GM11168 (cell line): ENCODE data around the gene NEK9.

Experiments
- in situ Hi-C: fragments of 300-500 bp; cut with MboI; formaldehyde crosslinking; loops from one replicate; pipeline ENCODE4 v1.12.0; 2022; ENCODE audit warnings: low sequenced_read_pairs; ENCODE audit not compliant: unreplicated experiment

The NEK9 gene

DNA sequence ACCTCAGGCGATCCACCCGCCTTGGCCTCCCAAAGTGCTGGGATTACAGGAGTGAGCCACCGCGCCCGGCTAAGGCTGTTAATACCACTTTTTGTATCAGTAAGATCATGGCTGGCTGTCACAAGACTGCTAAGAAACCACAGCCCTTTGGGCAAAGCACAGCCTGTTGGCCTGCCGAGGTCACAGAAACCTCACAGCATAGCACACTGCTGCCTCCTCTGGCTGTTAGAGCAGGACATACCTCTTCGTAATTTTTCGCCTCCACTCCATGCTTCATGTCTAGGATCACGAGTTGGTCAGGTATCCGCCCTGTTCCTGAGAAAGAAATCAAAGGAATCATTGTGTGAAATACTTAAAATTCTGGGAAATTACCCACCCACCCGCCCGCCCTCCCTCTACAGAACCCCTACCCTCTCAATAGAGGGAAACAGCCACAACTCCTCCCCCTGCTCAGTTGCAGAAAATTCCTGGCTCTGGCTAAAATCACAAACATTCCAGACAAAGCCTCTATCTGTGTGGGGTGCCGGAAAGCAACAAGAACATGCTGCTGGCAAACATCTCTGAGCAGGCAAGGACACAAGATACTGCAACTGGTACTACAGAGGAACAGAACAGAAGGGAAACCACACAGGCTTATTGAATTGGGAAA is 20.7 kb upstream of the NEK9 start:
- in situ Hi-C loops, result loop anchor here (25.0 kb wide), 1 partner anchor 315 kb away; no protein-coding TSS in a partner anchor

DNA sequence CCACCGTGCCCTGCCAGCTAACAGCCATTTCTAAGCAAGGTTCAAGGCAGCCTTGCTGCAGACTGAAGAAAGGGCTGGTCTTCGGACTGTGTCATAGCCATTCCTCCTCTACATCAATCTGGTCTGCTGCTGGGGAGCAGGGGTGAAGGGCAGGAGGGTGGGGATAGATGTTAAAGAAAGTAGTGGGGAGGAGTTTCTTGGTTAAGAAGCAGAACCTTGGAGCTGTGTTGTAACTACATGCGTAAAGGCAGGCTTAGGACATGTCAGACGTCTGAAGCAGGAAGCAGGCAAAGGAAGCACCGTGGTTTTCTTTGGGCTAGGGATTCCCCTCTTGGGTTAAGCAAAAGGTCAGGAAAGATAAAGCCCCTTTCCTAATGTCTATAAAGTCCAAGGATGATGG is 18.1 kb upstream of the NEK9 start:
- in situ Hi-C loops, result loop anchor here (5.0 to 25.0 kb wide), 2 partner anchors 157 to 317 kb away; no protein-coding TSS in a partner anchor

DNA sequence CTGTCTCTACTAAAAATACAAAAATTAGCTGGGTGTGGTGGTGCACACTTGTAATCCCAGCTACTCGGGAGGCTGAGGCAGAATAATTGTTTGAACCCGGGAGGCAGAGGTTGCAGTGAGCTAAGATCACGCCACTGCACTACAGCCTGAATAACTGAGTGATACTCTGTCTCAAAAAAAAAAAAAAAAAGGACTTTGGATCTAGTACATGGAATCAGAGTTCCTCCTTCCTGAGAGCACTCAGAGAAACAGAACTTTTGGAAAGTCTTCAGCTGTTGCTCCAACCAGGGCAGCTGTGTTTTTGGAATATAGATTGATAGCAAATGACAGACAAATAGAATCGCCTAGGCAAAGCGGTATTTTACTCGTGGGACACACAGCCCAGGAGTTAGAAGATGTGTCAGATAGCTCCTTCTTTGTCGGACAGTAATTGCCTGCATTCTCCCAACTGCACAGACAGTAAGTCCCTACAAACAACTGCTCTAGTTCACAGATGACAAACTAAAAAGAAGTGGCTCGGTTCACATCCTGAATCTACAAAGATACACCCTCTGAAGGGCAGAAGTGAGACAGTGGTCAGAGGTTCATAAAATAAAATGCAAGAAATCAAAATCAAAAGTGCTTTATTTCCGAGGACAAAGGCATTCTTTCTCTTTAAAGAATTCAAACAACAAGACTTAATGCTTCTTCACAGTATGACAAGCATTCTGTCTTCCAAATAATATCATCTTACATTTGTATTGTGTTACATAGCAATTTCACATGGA is 17.1 kb upstream of the NEK9 start:
- in situ Hi-C loops, result loop anchor here (5.0 to 25.0 kb wide), 2 partner anchors 158 to 318 kb away; no protein-coding TSS in a partner anchor

DNA sequence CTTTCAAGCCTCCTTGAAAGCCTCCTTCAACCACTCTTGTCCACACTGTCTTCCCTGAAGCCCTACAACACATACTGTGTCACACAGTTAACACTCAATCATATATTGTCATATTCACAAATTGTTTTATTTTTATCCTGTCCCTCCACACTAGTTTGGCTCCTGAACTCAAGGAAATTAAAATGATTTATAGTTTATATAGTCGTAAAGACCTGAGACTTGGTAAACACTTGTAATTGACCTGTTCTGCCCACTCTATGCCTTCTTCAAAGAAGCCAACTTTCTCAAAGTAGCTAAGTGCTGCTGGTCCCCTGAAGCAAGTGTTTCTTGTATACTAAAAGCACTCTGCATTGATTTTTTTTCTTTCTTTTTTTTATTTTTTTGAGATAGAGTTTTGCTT is 15.6 kb upstream of the NEK9 start:
- in situ Hi-C loops, result loop anchor here (5.0 to 25.0 kb wide), 2 partner anchors 160 to 320 kb away; no protein-coding TSS in a partner anchor

DNA sequence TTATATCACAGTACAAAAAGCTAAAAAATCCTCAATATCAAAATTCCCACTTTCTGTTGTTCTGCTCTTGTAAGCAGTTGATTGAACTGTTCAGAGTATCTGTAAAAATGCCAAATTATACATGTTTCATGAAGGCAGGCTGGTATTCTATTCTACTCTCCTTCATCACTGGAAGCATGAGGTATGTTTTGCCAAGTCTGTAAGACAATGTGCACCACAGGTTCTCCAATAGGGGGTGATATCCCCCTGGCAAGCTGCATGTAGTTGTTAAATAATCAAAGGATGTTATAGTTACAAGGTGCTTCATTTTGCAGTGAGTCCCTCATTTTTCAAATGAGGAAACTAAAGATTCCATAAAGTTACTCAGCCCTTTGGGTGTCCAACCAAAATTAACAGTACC is 15.1 kb upstream of the NEK9 start:
- in situ Hi-C loops, result loop anchor here (5.0 to 25.0 kb wide), 2 partner anchors 160 to 320 kb away; no protein-coding TSS in a partner anchor

DNA sequence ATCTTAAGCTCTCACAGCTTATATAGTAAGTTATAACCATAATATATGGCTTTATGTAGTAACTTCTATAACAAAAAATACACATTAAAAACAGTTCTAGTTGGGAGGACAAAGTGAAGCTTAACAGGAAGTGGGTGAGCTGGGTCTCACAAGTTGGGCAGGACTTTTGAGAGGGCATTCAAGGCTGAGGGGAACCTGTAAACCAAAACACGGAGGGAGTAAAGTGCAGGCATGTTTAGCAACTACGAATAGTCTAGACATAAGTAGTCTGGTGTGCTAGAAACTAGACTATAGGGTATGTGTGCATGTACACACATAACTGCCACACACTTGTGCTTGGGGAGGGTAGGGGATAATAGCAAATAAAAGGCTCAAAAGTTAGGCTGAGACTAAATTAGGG is 14.2 kb upstream of the NEK9 start:
- in situ Hi-C loops, result loop anchor here (5.0 to 25.0 kb wide), 2 partner anchors 161 to 321 kb away; no protein-coding TSS in a partner anchor

DNA sequence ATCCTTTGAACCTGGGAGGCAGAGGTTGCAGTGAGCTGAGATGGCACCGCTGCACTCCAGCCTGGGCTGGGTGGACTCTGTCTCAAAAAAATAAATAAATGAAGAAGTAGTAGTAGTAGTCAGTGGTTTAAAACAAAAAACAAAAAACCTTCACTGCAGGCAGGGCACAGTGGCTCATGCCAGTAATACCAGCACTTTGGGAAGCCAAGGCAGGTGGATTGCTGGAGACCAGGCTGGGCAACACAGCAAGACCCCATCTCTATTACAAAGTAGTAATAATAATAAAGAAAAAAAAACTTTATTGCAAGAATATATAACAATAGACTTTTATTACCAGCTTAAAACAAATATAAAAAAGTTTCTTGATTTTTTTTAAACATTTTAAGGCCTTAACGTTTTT is 13.8 kb upstream of the NEK9 start:
- in situ Hi-C loops, result loop anchor here (5.0 to 25.0 kb wide), 2 partner anchors 162 to 322 kb away; no protein-coding TSS in a partner anchor

DNA sequence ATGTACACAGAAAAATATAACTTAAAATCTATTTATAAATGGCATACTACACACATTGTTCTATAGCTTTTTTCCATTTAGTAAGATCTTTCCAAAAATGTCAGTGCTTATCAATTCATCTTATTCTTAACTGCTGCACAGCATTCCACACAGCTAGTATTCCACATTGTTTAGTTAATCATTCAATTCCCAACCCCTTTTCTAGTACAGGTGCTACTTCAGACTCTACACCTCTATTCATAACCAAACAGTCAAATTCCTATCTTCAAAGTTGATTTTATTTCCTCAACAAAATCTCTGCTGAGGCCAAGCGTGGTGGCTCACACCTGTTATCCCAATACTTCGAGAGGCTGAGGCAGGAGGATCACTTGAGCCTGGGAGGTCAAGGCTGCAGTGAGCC is 12.3 kb upstream of the NEK9 start:
- in situ Hi-C loops, result loop anchor here (25.0 kb wide), 1 partner anchor 323 kb away; no protein-coding TSS in a partner anchor

DNA sequence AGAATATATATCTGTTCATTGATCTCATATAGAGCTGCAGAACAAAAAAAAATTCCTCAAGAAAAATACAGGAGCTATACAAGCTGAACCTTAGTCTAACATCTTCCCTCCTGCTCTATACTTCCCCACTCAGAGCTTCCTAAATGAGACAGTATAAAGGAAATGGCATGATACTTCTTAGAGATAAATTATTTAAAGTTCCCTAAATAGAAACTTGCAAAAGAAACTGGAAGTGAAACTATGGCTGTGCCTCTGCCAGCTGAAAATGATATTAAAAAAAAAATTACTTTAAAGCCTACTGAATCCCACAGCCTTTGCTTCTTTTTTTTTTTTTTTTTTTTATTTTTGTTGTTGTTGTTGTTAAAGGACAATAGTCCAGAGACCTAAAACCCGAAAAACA is 11.6 kb upstream of the NEK9 start:
- in situ Hi-C loops, result loop anchor here (25.0 kb wide), 1 partner anchor 324 kb away; no protein-coding TSS in a partner anchor

DNA sequence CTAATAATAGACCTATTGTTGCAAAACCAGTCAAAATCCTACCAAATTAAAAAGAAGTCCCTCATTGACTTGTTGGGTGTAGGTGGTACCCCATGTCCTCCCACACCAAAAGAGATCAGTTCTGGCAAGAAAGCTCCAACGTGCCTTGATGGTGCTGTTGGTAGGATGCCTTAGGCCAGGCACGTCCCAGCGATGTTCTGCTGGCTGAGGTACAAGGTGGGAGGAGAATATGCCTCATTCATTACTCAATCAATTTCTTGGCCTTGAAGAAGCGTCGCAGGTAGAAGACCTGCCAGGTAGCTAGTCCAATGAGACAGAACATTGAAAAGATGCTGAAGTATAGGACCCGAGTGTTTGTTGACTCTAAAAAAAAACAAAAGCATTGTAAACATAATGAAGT is 7.8 kb upstream of the NEK9 start:
- in situ Hi-C loops, result loop anchor here (25.0 kb wide), 1 partner anchor 328 kb away; no protein-coding TSS in a partner anchor

DNA sequence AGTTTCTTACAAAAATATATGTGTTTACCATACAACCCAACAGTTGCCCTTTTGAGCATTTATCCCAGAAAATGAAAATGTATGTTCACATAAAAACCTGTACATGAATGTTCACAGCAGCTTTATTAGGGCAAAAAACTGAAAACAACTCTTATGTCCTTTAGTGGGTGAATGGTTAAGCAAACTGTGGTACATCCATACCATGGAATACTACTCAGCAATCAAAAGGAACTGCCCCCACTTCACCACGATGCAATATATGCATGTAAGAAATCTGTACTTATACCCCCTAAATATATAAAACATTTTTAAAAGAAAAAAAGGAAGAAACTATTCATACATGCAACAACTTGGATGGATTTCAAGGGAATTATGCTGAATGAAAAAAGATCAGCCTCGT is 6.7 kb upstream of the NEK9 start:
- in situ Hi-C loops, result loop anchor here (25.0 kb wide), 1 partner anchor 329 kb away; no protein-coding TSS in a partner anchor

DNA sequence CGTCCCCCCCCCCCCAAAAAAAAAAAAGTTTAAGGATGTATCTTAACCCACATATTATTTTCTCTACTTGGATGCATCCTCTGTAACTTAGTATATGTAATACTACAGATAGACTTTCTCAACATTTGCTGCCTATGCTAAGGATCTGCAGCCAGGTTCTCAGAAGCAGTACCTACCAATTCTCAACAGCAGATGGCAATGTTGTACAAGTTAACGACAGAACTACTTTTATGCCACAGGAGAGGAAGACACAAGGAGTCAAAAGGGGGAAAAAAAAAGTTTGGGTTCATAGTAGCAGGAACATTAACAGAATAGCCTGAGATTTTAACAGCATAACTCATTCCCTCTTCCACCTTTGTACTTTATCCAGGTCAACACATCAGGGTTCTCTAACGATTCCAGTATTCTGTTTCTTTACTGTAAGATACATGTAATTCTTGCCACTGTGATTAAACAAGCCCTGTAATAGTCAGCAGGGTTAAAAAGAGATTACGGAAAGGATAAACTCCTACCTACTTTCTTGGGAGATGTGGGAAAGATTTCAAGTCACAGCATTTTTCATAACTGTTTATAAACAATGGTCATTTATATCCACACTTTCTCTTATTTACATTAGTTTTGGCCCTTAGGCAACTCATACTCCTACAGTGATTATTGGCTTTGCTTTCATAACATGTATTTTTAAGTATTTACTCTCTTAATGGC is 5.7 kb upstream of the NEK9 start:
- in situ Hi-C loops, result loop anchor here (25.0 kb wide), 1 partner anchor 330 kb away; no protein-coding TSS in a partner anchor

DNA sequence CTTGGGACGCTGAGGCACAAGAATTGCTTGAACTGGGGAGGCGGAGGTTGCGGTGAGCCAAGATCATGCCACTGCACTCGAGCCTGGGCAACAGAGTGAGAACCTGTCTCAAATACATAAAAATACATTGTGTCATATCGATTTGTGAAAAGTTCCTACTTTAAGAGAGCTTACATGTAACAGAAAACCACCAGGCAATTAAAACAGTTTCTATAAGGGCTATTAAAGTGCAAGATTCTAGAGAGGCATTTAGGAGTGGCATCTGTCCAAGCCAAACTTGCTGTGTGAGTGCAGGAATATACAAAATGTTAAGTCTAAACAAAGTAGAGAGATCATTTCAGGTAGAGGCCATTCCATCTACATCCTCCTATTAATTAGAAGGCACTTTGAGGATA is 1.7 kb upstream of the NEK9 start:
- in situ Hi-C loops, result loop anchor here (25.0 kb wide), 1 partner anchor 334 kb away; no protein-coding TSS in a partner anchor

DNA sequence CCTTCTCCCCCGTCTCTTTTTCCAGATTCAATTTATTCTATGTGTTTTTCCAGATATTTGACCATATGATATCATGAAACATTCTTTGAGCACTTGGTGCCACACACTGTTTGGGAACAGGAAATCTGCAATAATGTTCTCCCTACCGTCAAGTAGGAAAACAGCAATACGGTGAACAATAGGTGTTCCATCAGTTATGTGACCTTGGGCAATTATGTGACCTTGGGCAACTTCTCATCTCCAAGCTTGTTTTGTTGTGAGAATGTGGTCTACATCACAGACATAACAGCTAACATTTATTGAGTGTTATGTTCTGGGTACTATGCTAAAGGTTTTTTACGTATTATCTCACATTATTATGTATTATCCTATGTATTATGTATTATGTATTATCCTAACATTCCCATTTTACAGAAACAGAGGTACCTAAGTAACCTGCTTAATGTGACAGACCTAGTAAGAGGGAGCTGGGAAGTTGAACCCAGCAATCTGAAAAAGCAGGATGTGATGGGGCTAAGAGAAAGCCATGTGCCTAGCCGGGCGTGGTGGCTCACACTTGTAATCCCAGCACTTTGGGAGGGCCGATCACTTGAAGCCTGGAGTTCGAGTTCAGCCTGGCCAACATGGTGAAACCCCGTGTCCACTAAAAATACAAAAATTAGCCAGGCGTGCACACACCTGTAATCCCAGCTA is 1.2 kb upstream of the NEK9 start:
- in situ Hi-C loops, result loop anchor here (25.0 kb wide), 1 partner anchor 334 kb away; no protein-coding TSS in a partner anchor

DNA sequence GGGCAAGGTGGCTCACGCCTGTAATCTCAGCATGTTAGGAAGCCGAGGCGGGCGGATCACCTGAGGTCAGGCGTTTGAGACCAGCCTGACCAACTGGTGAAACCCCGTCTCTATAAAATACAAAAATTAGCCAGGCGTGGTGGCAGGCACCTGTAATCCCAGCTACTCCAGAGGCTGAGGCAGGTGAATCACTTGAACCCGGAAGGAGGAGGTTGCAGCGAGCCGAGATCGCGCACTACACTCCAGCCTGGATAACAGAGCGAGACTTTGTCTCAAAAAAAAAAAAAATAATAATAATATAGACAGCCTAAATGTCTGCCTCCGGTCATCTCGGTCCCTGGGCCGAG is 599 bp upstream of the NEK9 start:
- in situ Hi-C loops, result loop anchor here (25.0 kb wide), 1 partner anchor 335 kb away; no protein-coding TSS in a partner anchor

DNA sequence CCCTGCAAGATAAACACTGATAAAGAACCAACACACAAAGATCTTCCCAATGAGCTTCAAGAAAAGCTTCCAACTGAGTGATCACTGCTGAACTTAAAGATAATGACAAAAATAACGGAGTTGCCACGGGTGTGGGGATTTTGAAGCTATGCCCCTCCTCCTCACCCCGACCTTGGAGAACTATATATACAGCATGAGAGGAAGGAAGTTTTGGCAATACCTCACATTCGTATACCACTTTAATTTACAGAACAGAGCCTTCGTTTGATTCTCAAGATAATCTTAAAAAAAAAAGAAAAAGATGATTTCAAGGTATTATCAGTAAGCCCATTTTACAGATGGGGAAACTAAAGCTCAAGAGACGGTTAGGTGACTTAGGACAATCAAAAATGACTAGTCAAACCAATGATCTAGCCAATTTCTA is 715 bp downstream of the NEK9 start:
- in situ Hi-C loops, result loop anchor here (25.0 kb wide), 1 partner anchor 336 kb away; no protein-coding TSS in a partner anchor

DNA sequence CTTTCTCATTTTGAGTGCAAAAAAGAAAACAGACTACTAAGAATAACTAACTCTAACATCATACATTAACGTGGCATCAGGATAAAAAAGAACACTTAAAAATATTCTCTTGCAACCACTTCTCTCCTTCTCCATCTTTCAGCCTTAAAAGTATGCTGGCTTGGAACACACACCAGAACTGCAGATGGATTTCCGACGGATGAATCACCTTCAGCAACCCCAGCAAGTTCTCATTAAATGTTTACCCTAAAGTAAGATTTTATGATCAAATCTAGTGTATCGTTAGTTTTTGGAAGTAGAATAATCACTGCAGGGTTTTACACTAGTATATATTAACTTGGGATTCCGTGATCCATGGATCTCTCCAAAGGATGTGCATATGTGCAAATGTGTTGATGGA is 1.2 kb downstream of the NEK9 start:
- in situ Hi-C loops, result loop anchor here (25.0 kb wide), 1 partner anchor 337 kb away; no protein-coding TSS in a partner anchor

DNA sequence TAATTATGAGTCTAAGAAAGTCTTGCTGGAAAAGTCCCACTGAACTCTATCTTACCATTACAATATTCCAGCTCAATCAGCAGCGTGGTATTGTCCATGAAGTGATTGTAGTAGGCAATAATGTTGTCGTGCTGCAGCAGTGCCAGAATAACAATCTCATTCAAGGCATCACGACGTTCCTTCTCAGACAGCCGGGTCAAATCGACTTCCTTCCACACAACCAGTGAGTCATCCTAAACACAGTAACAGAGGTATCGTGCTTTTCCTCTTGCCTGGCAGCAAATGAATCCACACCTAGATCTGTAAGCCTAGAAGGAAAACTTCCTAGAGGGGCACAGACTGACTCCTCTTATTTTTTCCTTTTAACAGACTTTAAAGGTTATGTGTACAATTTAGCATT is 2.9 kb downstream of the NEK9 start:
- in situ Hi-C loops, result no loop called here

DNA sequence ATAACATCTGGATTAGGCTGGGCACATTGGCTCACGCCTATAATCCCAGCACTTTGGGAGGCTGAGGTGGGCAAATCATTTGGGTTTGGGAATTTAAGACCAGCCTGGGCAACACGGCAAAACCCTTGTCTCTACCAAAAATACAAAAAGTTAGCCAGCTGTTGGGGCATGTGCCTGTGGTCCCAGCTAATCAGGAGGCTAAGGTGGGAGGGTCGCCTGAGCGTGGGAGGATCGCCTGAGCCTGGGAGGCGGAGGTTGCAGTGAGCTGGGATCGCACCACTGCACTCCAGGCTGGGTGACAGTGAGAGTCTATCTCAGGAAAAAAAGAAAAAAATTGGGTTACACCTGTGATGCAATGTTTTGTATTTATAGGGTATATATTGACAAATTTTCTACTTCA is 5.3 kb downstream of the NEK9 start:
- in situ Hi-C loops, result no loop called here
